IPS-NIHi7 (cell line): ENCODE measurements around the gene MED25.

Source experiments
- DNase-seq: peaks from one replicate; pipeline ENCODE4 v3.0.0; 2012; ENCODE audit warnings: mixed read lengths; ENCODE audit errors: extremely low spot score

MED25 gene

GRCh38 chr19:49817964-49818648 lies at the start of gene MED25:
Gene MED25 (plus strand): TSS chr19:49818289. CDS start chr19:49818342, 53 bp downstream.
- DNase-seq = peak; percentile 93

- no peak for DNase-seq
Observed at GRCh38 chr19:49770529-49770928, 47.6 kb upstream of the MED25 start.

- DNase-seq = no peak
Observed at GRCh38 chr19:49771674-49772139, 46.4 kb upstream of the MED25 start.

GRCh38 chr19:49772850-49773432 lies 45.1 kb upstream of the MED25 start:
- DNase-seq = no peak

- DNase-seq = no peak
Observed at GRCh38 chr19:49773663-49774350, 44.3 kb upstream of the MED25 start.

- no peak for DNase-seq
Observed at GRCh38 chr19:49774969-49775368, 43.1 kb upstream of the MED25 start.

GRCh38 chr19:49775742-49776370 lies 42.2 kb upstream of the MED25 start:
- no peak for DNase-seq

- DNase-seq = no peak
Observed at GRCh38 chr19:49776371-49776764, 41.7 kb upstream of the MED25 start.

GRCh38 chr19:49779731-49780555 lies 38.1 kb upstream of the MED25 start:
- no peak for DNase-seq

- DNase-seq = peak; percentile 45
Observed at GRCh38 chr19:49780861-49781260, 37.2 kb upstream of the MED25 start.

GRCh38 chr19:49781394-49781793 lies 36.7 kb upstream of the MED25 start:
- no peak for DNase-seq

- DNase-seq = no peak
Observed at GRCh38 chr19:49782515-49782914, 35.6 kb upstream of the MED25 start.

GRCh38 chr19:49786376-49786820 lies 31.7 kb upstream of the MED25 start:
- DNase-seq = peak; percentile 60

- DNase-seq = no peak
Observed at GRCh38 chr19:49787746-49788145, 30.3 kb upstream of the MED25 start.

GRCh38 chr19:49788857-49789256 lies 29.2 kb upstream of the MED25 start:
- no peak for DNase-seq

GRCh38 chr19:49790866-49791265 lies 27.2 kb upstream of the MED25 start:
- no peak for DNase-seq

- DNase-seq = no peak
Observed at GRCh38 chr19:49791776-49792445, 26.2 kb upstream of the MED25 start.

GRCh38 chr19:49792829-49793560 lies 25.1 kb upstream of the MED25 start:
- no peak for DNase-seq

GRCh38 chr19:49793561-49793840 lies 24.6 kb upstream of the MED25 start:
- no peak for DNase-seq

GRCh38 chr19:49795615-49796014 lies 22.5 kb upstream of the MED25 start:
- DNase-seq = no peak
